A549 (cell line): ENCODE results near the gene PPY. TPM values are rescaled to one million over a fixed set of nuclear protein-coding genes. Genes with fewer than 3 reads are reported as not detected.

Experiments used
- ATAC-seq, 2 experiments: fragments of 200-7000 bp in 1 of 2; fragments of >200 bp in 1 of 2; cut with Nextera tagmentation in 1 of 2; cut with Tn5 transposase in 1 of 2; 3 replicates each; pipeline versions ENCODE4 v1.8.0 to v1.9.1; 2018 to 2020; ENCODE audit warnings: mild to moderate bottlenecking in 1 of 2, moderate library complexity in 1 of 2
- CTCF ChIA-PET: fragments of 300-600 bp; sonication (Branson Sonifier 250); formaldehyde crosslinking; extraction: SDS; loops from one replicate; lab custom pipeline; 2021; ENCODE audit warnings: antibody characterized with exemption, inconsistent platforms; lab: Yijun Ruan, JAX
- POLR2A ChIA-PET: fragments of 350-600 bp; formaldehyde crosslinking; extraction: SDS; loops from one replicate; lab custom pipeline; 2021; ENCODE audit warnings: antibody characterized with exemption, inconsistent platforms; lab: Yijun Ruan, JAX
- DNase-seq, 2 experiments: peaks; one replicate each; pipeline versions ENCODE4 v3.0.0 to v3.0.0-alpha.2; 2011 to 2016; ENCODE audit warnings: low read depth in 1 of 2, low spot score in 1 of 2
- FAIRE-seq: peaks from 2 replicates; lab custom pipeline; 2011; peaks lifted over from hg19 to GRCh38; lab: Jason Lieb, UNC
- H3K27ac ChIP-seq, 2 experiments: fragments of >200 bp; sonication (Bioruptor Twin); formaldehyde crosslinking; 3 replicates each; pipeline ENCODE4 v1.5.1; 2016 to 2017
- H3K4me1 ChIP-seq: fragments of >200 bp; sonication (Bioruptor Twin); formaldehyde crosslinking; 3 replicates; pipeline ENCODE4 v1.6.1; 2016
- H3K4me2 ChIP-seq: fragments of >200 bp; sonication (Bioruptor Twin); formaldehyde crosslinking; 3 replicates; pipeline ENCODE4 v1.6.1; 2016
- H3K4me3 ChIP-seq: fragments of >200 bp; sonication (Bioruptor Twin); formaldehyde crosslinking; 3 replicates; pipeline ENCODE4 v1.5.1; 2016
- H3K9me3 ChIP-seq: fragments of >200 bp; sonication (Bioruptor Twin); formaldehyde crosslinking; 3 replicates; pipeline ENCODE4 v1.6.1; 2016
- BCL3 ChIP-seq: fragments of >200 bp; sonication (Bioruptor Twin); formaldehyde crosslinking; IDR thresholded peaks from 3 replicates; pipeline ENCODE4 v1.6.1; 2016
- BHLHE40 ChIP-seq: IDR thresholded peaks from 2 replicates; pipeline ENCODE4 v1.6.1; 2012; ENCODE audit warnings: low read depth, low read length, inconsistent platforms
- CTCF ChIP-seq: fragments of >200 bp; sonication (Bioruptor Twin); formaldehyde crosslinking; IDR thresholded peaks from 3 replicates; pipeline ENCODE4 v1.5.1; 2016
- E2F6 ChIP-seq: IDR thresholded peaks from 2 replicates; pipeline ENCODE4 v1.6.1; 2012; ENCODE audit warnings: low read depth, borderline replicate concordance
- EHF ChIP-seq: fragments of 250-450 bp; sonication (Bioruptor Pico); IDR thresholded peaks from 2 replicates; pipeline ENCODE4 v1.5.0; 2020; ENCODE audit warnings: mild to moderate bottlenecking
- EHMT2 ChIP-seq: fragments of 200-600 bp; sonication (generic); IDR thresholded peaks from 2 replicates; pipeline ENCODE4 v1.6.1; 2016; ENCODE audit warnings: antibody characterized with exemption, low read depth, mild to moderate bottlenecking, moderate library complexity
- EP300 ChIP-seq, 2 experiments: fragments of >200 bp; sonication (Bioruptor Twin); formaldehyde crosslinking; IDR thresholded peaks; 2 replicates in 1 of 2; 3 replicates in 1 of 2; pipeline ENCODE4 v1.6.1; 2016 to 2017
- FOSB ChIP-seq: fragments of 250-450 bp; sonication (Bioruptor Pico); IDR thresholded peaks from 2 replicates; pipeline ENCODE4 v1.5.0; 2020; ENCODE audit warnings: mild to moderate bottlenecking, moderate library complexity
- GATA3 ChIP-seq: IDR thresholded peaks from 2 replicates; pipeline ENCODE4 v1.6.1; 2012; ENCODE audit warnings: borderline replicate concordance
- HDAC2 ChIP-seq: fragments of 200-600 bp; sonication (generic); IDR thresholded peaks from 2 replicates; pipeline ENCODE4 v1.6.1; 2016
- HES2 ChIP-seq: fragments of >200 bp; sonication (Bioruptor Twin); formaldehyde crosslinking; IDR thresholded peaks from 2 replicates; pipeline ENCODE4 v1.6.1; 2016
- HEYL ChIP-seq: fragments of 250-450 bp; sonication (Bioruptor Pico); IDR thresholded peaks from 2 replicates; pipeline ENCODE4 v1.8.0; 2021; ENCODE audit warnings: mild to moderate bottlenecking, moderate library complexity
- HOXB13 ChIP-seq: fragments of 250-450 bp; sonication (Bioruptor Pico); IDR thresholded peaks from 2 replicates; pipeline ENCODE4 v1.5.0; 2020; ENCODE audit warnings: low read depth, mild to moderate bottlenecking, moderate library complexity
- JUNB ChIP-seq: fragments of >200 bp; sonication (Bioruptor Twin); formaldehyde crosslinking; IDR thresholded peaks from 2 replicates; pipeline ENCODE4 v1.6.1; 2016
- KDM1A ChIP-seq: fragments of 200-600 bp; sonication (generic); IDR thresholded peaks from 2 replicates; pipeline ENCODE4 v1.6.1; 2016; ENCODE audit warnings: low read depth, mild to moderate bottlenecking
- MAFK ChIP-seq: fragments of 450-650 bp; IDR thresholded peaks from 2 replicates; pipeline ENCODE4 v1.6.1; 2014; ENCODE audit not compliant: partially characterized antibody
- NFE2L2 ChIP-seq: fragments of 150-350 bp; conservative IDR thresholded peaks from 2 replicates; pipeline ENCODE4 v1.6.1; 2014; ENCODE audit warnings: low read length
- NR3C1 ChIP-seq: fragments of >200 bp; sonication (Bioruptor Twin); formaldehyde crosslinking; IDR thresholded peaks from 3 replicates; pipeline ENCODE4 v1.6.1; 2017
- PBX3 ChIP-seq: IDR thresholded peaks from 2 replicates; pipeline ENCODE4 v1.6.1; 2012
- RARB ChIP-seq: fragments of 250-450 bp; sonication (Bioruptor Pico); IDR thresholded peaks from 2 replicates; pipeline ENCODE4 v1.8.0; 2021; ENCODE audit warnings: mild to moderate bottlenecking, moderate library complexity
- RFX5 ChIP-seq: fragments of 450-650 bp; IDR thresholded peaks from 2 replicates; pipeline ENCODE4 v1.7.1; 2014; ENCODE audit warnings: antibody characterized with exemption, mild to moderate bottlenecking, moderate library complexity
- SMC3 ChIP-seq: fragments of >200 bp; sonication (Bioruptor Twin); formaldehyde crosslinking; IDR thresholded peaks from 3 replicates; pipeline ENCODE4 v1.6.1; 2018; ENCODE audit warnings: inconsistent platforms
- TP53 ChIP-seq: fragments of 250-450 bp; sonication (Bioruptor Pico); IDR thresholded peaks from 2 replicates; pipeline ENCODE4 v1.5.0; 2021; ENCODE audit warnings: mild to moderate bottlenecking, moderate library complexity
- USF2 ChIP-seq: fragments of 450-650 bp; IDR thresholded peaks from 2 replicates; pipeline ENCODE4 v1.6.1; 2014; ENCODE audit warnings: antibody characterized with exemption
- ZSCAN20 ChIP-seq: fragments of 250-450 bp; sonication (Bioruptor Pico); IDR thresholded peaks from 2 replicates; pipeline ENCODE4 v1.8.0; 2022; ENCODE audit warnings: mild to moderate bottlenecking, moderate library complexity
- WGBS: methylation state at CpG from one replicate; pipeline ENCODE4 v1.1.6; 2017; ENCODE audit errors: missing lambda C conversion rate; 5-methylcytosine and 5-hydroxymethylcytosine counted together
- polyA plus RNA-seq, 4 experiments: library from polyadenylated mRNA; depleted of rRNA in 3 of 4; stranded (reverse); fragments of >200 nt; fragmentation: RNase III in 1 of 4; extraction: RNeasy Plus Mini Kit Qiagen cat#74134 plus additional on column Dnase treatment in 1 of 4; gene quantifications; 2 replicates in 3 of 4; 3 replicates in 1 of 4; pipeline ENCODE4 v1.2.3, GENCODE V29; 2011 to 2017

Gene PPY
- polyA plus RNA-seq, 2 of the 4 experiments (the other 2 are of a cell fraction): not detected

- FAIRE-seq: no peak
- Histone ChIP-seq H3K4me2 (no peak overlapping the region), H3K9me3 (no peaks in the 10 kb centered on the region), H3K27ac (no peak overlapping the region), H3K4me3 (no peak overlapping the region), H3K4me1 (no peaks in the 10 kb centered on the region)
- TF ChIP-seq TP53 (no peak), RARB (CRISPR knock-in tag) (no peak), USF2 (no peak), NFE2L2 (no peak), BHLHE40 (no peak), MAFK (no peak), HEYL (CRISPR knock-in tag) (no peak), KDM1A (no peak), HES2 (no peak), ZSCAN20 (CRISPR knock-in tag) (no peak), PBX3 (no peak), HOXB13 (no peak)
- POLR2A ChIA-PET: no interaction called here
- DNase-seq: no peak
- 64% methylated on average over 3 of the region's 3 CpGs for WGBS
- ATAC-seq: no peak
- CTCF ChIA-PET: interaction anchor here (1.8 to 18.8 kb wide), 5 partner anchors 8 to 36 kb away, joined by 4 to 215 read pairs (median 44); partner anchors contain the start of genes MPP2 and PPY
Measured at GRCh38 chr17:43915559-43915958, 26.7 kb downstream of the PPY start.

GRCh38 chr17:43914451-43914850, 27.8 kb downstream of the PPY start:
- ATAC-seq (no peak), DNase-seq (no peak), FAIRE-seq (no peak)
- ChIA-PET CTCF (interaction anchor here (0.9 to 18.8 kb wide), 9 partner anchors 10 to 81 kb away, joined by 3 to 215 read pairs (median 8); partner anchors contain the start of gene PPY), POLR2A (interaction anchor here (0.5 kb wide), 1 partner anchor 1235 kb away, joined by 5 read pairs; no protein-coding TSS in a partner anchor)
- no peak overlapping the region for H3K4me3 ChIP-seq
- no peak overlapping the region for H3K27ac ChIP-seq
- H3K4me2 ChIP-seq: no peak overlapping the region
- WGBS: 34% methylated on average over 2 of the region's 2 CpGs
- no peaks in the 10 kb centered on the region for H3K4me1 ChIP-seq
- H3K9me3 ChIP-seq: no peaks in the 10 kb centered on the region
- TF ChIP-seq BCL3: no peak
- TF ChIP-seq SMC3: no peak
- no peak for TF ChIP-seq RFX5
- TF ChIP-seq HEYL (CRISPR knock-in tag): no peak
- no peak for TF ChIP-seq EHMT2
- no peak for TF ChIP-seq JUNB
- no peak for TF ChIP-seq NR3C1
- no peak for TF ChIP-seq BHLHE40
- no peak for TF ChIP-seq CTCF
- TF ChIP-seq MAFK: no peak
- no peak for TF ChIP-seq FOSB (CRISPR knock-in tag)
- TF ChIP-seq E2F6: no peak
- TF ChIP-seq PBX3: no peak
- TF ChIP-seq EP300 (IDR thresholded peaks at IDR 0.05): no peak
- TF ChIP-seq EHF (CRISPR knock-in tag): no peak
- TF ChIP-seq KDM1A: no peak
- TF ChIP-seq GATA3: no peak
- no peak for TF ChIP-seq HES2
- no peak for TF ChIP-seq HDAC2
